Peyer's patch (tissue), 4 donors: ENCODE results near the gene RLN3. TPM values are rescaled to one million over a fixed set of nuclear protein-coding genes. Genes with fewer than 3 reads are reported as not detected.

Experiments used
- DNase-seq, 3 donors: peaks; one replicate each; pipeline ENCODE4 v3.0.0-alpha.2; 2017 to 2019
- H3K27ac ChIP-seq, 4 donors: fragments of 200-600 bp; sonication (generic); one replicate each; pipeline ENCODE4 v1.5.1; 2016 to 2019
- H3K27me3 ChIP-seq, 2 donors: fragments of 200-600 bp; sonication (generic); one replicate each; pipeline ENCODE4 v1.5.1; 2019
- H3K36me3 ChIP-seq, 3 donors: fragments of 200-600 bp; sonication (generic); one replicate each; pipeline ENCODE4 v1.5.1; 2016 to 2019
- H3K4me1 ChIP-seq, 4 donors: fragments of 200-600 bp; sonication (generic); one replicate each; pipeline ENCODE4 v1.5.1; 2016 to 2019
- H3K4me3 ChIP-seq, 4 donors: fragments of 200-600 bp; sonication (generic); 1 replicate in 3 of 4; 2 replicates in 1 of 4; pipeline ENCODE4 v1.5.1; 2016 to 2019; ENCODE audit warnings: mild to moderate bottlenecking in 1 of 4
- H3K9me3 ChIP-seq, 4 donors: fragments of 200-600 bp; sonication (generic); one replicate each; pipeline ENCODE4 v1.5.1; 2016 to 2019; ENCODE audit warnings: mild to moderate bottlenecking in 1 of 4
- POLR2A ChIP-seq, 2 donors: fragments of 450-650 bp; IDR thresholded peaks; one replicate each; pipeline ENCODE4 v1.5.1; 2017; ENCODE audit warnings: antibody characterized with exemption in 2 of 2, mild to moderate bottlenecking in 2 of 2, moderate library complexity in 2 of 2
- total RNA-seq, 4 donors: library from RNA; depleted of rRNA; stranded (reverse); fragments of >200 nt; gene quantifications; one replicate each; pipeline ENCODE4 v1.1.0, GENCODE V29; 2016
- TF ChIP-seq, protein P1 (sequence below), 6 experiments: fragments of 450-650 bp in 4 of 6; fragments of 200-600 bp in 2 of 6; sonication (generic) in 1 of 6; IDR thresholded peaks; one replicate each; pipeline ENCODE4 v1.5.1; 2017 to 2019; ENCODE audit warnings: antibody characterized with exemption in 6 of 6, mild to moderate bottlenecking in 3 of 6, moderate library complexity in 1 of 6

The RLN3 gene
- total RNA-seq, 4 donors from 2014 or later, result not detected

DNA sequence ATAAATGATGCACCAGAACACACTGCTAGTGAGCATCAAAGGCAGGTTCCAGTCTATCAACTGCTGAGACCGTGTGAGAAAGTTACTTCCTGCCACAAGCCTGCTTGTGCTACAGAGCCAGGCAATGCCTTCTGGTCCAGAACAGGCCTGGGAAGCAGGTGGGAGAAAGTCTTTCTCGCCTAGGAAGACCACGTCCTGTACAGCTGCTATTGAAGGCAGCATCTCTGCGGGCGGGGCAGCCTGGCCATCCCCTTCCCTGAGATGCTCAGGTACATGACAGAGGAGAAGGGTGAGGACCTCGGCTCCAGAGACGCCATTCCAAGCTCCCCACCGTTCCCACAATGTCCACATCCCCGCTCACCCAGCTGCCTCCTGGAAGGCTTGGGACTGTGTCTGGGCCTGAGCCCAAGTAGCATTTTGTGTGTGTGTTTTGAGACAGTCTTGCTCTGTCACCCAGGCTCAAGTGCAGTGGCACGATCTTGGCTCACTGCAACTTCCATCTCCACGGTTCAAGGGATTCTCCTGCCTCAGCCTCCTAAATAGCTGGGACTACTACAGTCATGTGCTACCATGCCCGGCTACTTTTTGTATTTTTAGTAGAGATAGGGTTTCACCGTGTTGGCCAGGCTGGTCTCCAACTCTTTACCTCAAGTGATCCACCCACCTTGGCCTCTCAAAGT lies 25.2 kb upstream of the RLN3 start:
- Histone ChIP-seq H3K4me3 (no peak overlapping the region), H3K36me3 (no peaks in the 10 kb centered on the region), H3K27ac (peak overlapping the region; percentile 98 to 100 (median 99)), H3K27me3 (no peaks in the 10 kb centered on the region), H3K9me3 (no peaks in the 10 kb centered on the region), H3K4me1 (peaks cover 3 to 34% (median 27%) of the 10 kb centered on the region in 4 donors)
- DNase-seq, result peak in 2 of 3 donors; percentile 61 to 68
- TF ChIP-seq POLR2A (IDR thresholded peaks at IDR 0.05), result no peak
- TF ChIP-seq, protein P1, sequence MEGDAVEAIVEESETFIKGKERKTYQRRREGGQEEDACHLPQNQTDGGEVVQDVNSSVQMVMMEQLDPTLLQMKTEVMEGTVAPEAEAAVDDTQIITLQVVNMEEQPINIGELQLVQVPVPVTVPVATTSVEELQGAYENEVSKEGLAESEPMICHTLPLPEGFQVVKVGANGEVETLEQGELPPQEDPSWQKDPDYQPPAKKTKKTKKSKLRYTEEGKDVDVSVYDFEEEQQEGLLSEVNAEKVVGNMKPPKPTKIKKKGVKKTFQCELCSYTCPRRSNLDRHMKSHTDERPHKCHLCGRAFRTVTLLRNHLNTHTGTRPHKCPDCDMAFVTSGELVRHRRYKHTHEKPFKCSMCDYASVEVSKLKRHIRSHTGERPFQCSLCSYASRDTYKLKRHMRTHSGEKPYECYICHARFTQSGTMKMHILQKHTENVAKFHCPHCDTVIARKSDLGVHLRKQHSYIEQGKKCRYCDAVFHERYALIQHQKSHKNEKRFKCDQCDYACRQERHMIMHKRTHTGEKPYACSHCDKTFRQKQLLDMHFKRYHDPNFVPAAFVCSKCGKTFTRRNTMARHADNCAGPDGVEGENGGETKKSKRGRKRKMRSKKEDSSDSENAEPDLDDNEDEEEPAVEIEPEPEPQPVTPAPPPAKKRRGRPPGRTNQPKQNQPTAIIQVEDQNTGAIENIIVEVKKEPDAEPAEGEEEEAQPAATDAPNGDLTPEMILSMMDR (IDR thresholded peaks at IDR 0.05), result no peak

GRCh38 chr19:14003251-14004055 lies 24.5 kb upstream of the RLN3 start:
- H3K4me3 ChIP-seq, result no peak overlapping the region
- H3K36me3 ChIP-seq, result no peaks in the 10 kb centered on the region
- peaks cover 3 to 34% (median 27%) of the 10 kb centered on the region in 4 donors for H3K4me1 ChIP-seq
- peak overlapping the region; percentile 98 to 100 (median 99) for H3K27ac ChIP-seq
- TF ChIP-seq, protein P1 (IDR thresholded peaks at IDR 0.05), result no peak
- TF ChIP-seq POLR2A (IDR thresholded peaks at IDR 0.05), result no peak
- no peaks in the 10 kb centered on the region for H3K27me3 ChIP-seq
- no peaks in the 10 kb centered on the region for H3K9me3 ChIP-seq
- no peak for DNase-seq

DNA sequence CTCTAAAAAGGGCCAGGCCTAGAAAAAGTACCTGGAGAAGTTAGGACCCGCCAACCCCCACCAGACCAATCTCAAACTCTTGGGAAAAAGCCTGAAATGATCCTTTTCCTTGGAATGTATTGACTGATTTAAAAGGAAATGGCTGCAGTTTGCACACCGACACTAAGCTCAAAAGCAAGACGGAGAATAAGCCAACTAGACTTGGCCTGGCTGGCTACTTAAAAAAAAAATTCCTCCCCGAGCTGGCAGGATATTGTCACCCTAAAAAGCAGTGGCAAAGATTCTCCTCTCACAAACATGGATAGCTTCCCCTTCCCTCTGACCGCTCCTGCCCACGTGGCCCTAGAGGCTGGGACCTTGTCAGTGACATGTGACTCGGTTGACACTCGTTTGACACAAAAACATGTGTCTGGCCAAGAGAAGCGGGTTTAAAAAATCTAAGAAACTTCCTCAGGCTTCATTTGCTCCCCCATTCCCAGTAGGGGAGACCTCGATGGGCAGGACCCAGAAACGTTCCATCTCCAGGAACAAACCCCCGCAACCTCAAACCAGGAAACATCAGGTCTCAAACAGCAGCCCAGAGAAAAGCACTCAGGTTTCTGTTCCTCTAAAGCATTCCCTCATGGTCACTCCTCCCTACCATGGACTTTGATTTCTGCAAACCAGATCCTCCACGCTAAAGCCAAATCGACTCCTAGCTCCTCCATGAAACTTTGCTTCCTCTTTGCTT lies 23.2 kb upstream of the RLN3 start:
- Histone ChIP-seq H3K4me1 (peaks cover 3 to 34% (median 27%) of the 10 kb centered on the region in 4 donors), H3K4me3 (peak overlapping the region in 3 of 4 donors; percentile 90 to 98 (median 95)), H3K9me3 (no peaks in the 10 kb centered on the region), H3K36me3 (no peaks in the 10 kb centered on the region), H3K27ac (peak overlapping the region; percentile 98 to 100 (median 99)), H3K27me3 (no peaks in the 10 kb centered on the region)
- TF ChIP-seq, protein P1 (IDR thresholded peaks at IDR 0.05), result no peak
- TF ChIP-seq POLR2A (IDR thresholded peaks at IDR 0.05), result no peak
- DNase-seq, result peak; percentile 51 to 74 (median 66)

DNA sequence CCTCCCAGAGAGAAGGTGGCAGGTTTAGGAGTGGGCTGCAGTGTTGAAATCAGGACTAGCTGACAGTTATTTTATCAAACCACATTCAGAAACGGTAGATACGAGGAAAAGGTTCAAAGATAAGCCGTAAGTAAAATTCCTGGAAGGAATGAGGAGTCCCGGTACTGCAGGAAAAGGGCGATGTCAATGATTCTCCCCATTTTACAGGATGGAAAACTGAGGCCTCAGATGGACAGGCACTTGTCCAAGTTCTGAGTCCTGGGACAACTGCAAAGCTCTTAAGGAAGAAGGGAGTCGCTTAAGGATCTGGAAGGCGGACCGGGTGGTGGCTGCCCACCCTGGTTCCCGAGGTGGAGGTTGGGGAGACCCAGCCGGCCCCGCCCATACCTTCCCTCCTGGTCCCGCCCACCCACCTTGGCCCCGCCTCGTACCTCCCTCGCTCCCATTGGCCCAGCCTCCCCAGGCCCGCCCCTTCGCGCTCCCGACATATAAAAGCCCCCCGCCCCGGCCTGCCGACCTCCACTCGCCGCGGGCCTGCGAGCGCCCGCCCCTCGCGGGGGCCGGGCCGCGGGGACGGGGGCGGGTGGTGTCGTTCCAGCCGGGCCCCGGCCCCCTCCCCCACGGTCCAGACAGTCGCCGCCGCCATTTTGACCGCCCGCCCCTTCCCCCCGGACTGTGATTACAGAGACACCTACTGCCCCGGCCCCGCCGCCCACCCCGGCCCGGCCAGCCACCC lies 22.4 kb upstream of the RLN3 start:
- Histone ChIP-seq H3K4me1 (peaks cover 3 to 33% (median 27%) of the 10 kb centered on the region in 4 donors), H3K27ac (peak overlapping the region; percentile 98 to 100 (median 99)), H3K27me3 (no peaks in the 10 kb centered on the region), H3K36me3 (no peaks in the 10 kb centered on the region), H3K4me3 (peak overlapping the region; percentile 90 to 98 (median 96)), H3K9me3 (no peaks in the 10 kb centered on the region)
- TF ChIP-seq, protein P1 (IDR thresholded peaks at IDR 0.05), result peak in 1 of 6 experiments; percentile 11
- TF ChIP-seq POLR2A (IDR thresholded peaks at IDR 0.05), result peak; percentile 3 to 30
- DNase-seq, result peak; percentile 96 to 97 (median 96)
